Coronary artery (tissue), 2 donors: ENCODE data around the gene FAM240A.

Experiments
- DNase-seq: peaks from one replicate; pipeline ENCODE4 v3.0.0-alpha.2; 2017; ENCODE audit warnings: low spot score
- H3K27ac ChIP-seq, 2 donors: fragments of 200-600 bp; sonication (generic); one replicate each; pipeline ENCODE4 v1.5.1; 2016 to 2019
- H3K4me3 ChIP-seq: fragments of 200-600 bp; sonication (generic); 2 replicates; pipeline ENCODE4 v1.5.1; 2016; ENCODE audit warnings: mild to moderate bottlenecking, moderate library complexity
- CTCF ChIP-seq: fragments of 200-600 bp; sonication (generic); IDR thresholded peaks from one replicate; pipeline ENCODE4 v1.5.1; 2019; ENCODE audit warnings: antibody characterized with exemption

FAM240A gene

GRCh38 chr3:46578973-46579755, 33.2 kb upstream of the FAM240A start:
- H3K27ac ChIP-seq, result no peak overlapping the region

GRCh38 chr3:46579756-46580286, 32.5 kb upstream of the FAM240A start:
- TF ChIP-seq CTCF, result no peak
- DNase-seq, result no peak
- H3K27ac ChIP-seq, result no peak overlapping the region
- H3K4me3 ChIP-seq, result no peak overlapping the region

More at GRCh38 chr3:46578973-46579755, 33.2 kb upstream of the FAM240A start:
- no peak overlapping the region for H3K4me3 ChIP-seq
- no peak for DNase-seq
- no peak for TF ChIP-seq CTCF

GRCh38 chr3:46580675-46581074, 31.6 kb upstream of the FAM240A start:
- Histone ChIP-seq H3K4me3 (no peak overlapping the region), H3K27ac (no peak overlapping the region)
- no peak for TF ChIP-seq CTCF
- no peak for DNase-seq

GRCh38 chr3:46584598-46585467, 27.5 kb upstream of the FAM240A start:
- DNase-seq, result no peak
- no peak for TF ChIP-seq CTCF
- Histone ChIP-seq H3K27ac (no peak overlapping the region), H3K4me3 (no peak overlapping the region)

- no peak for DNase-seq
These were observed 26.3 kb upstream of the FAM240A start for GRCh38 chr3:46585799-46586693.

More at GRCh38 chr3:46585799-46586693, 26.3 kb upstream of the FAM240A start:
- no peak overlapping the region for H3K27ac ChIP-seq
- TF ChIP-seq CTCF, result no peak
- no peak overlapping the region for H3K4me3 ChIP-seq
